KOPT-K1 (cell line): ENCODE measurements around the gene C6orf58.

Source experiments
- H3K27ac ChIP-seq: fragments of 200-600 bp; sonication (generic); 2 replicates; pipeline ENCODE4 v1.5.1; 2016; ENCODE audit warnings: antibody characterized with exemption, mild to moderate bottlenecking, low read depth, low read length; ENCODE audit not compliant: poor library complexity, severe bottlenecking
- H3K36me3 ChIP-seq: fragments of 200-600 bp; sonication (generic); 2 replicates; pipeline ENCODE4 v1.5.1; 2017; ENCODE audit warnings: antibody characterized with exemption, mild to moderate bottlenecking, low read length, moderate library complexity; ENCODE audit not compliant: insufficient read depth
- H3K9me3 ChIP-seq: fragments of 200-600 bp; sonication (generic); 2 replicates; pipeline ENCODE4 v1.5.1; 2017; ENCODE audit warnings: antibody characterized with exemption, low read length, mild to moderate bottlenecking; ENCODE audit not compliant: insufficient read depth, poor library complexity, severe bottlenecking

The C6orf58 gene

GRCh38 chr6:127637830-127638409 is 60.9 kb downstream of the C6orf58 start:
- no peak overlapping the region for H3K27ac ChIP-seq
- H3K9me3 ChIP-seq: no peaks in the 10 kb centered on the region
- H3K36me3 ChIP-seq: no peaks in the 10 kb centered on the region
